Right kidney (tissue), 1 donor: ENCODE results near the gene UPK3A.
"Not testable (repeated sequence)": the region's sequence is repeated elsewhere in the genome, so short reads cannot be mapped to it uniquely, and the experiment has no call there.

ENCODE experiments used
- DNase-seq: peaks from one replicate; pipeline ENCODE4 v3.0.0-alpha.2; 2016

Gene UPK3A

DNA sequence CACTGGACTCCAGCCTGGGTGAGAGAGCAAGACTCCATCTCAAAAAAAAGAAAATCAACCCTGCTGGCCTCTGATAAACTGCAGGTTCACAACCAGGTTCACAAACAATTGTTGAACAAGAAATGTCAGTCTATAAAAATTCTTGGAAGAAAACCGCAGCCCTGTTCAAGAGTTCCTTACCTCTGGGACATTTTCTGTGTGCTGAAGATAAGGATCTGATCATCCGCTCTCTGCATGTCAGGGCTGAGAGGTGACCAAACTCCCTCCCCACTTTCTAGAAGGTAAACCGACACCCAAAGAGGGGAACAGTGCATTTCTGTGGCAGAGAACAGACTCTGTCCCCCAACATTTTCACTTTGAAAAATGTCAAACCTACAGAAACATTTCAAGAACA is 4.2 kb upstream of the UPK3A start:
- no peak for DNase-seq

GRCh38 chr22:45281010-45281409 is 3.7 kb upstream of the UPK3A start:
- DNase-seq = no peak

- no peak for DNase-seq
Measured at GRCh38 chr22:45285263-45286058, 712 bp downstream of the UPK3A start.

GRCh38 chr22:45286854-45287551 is 2.3 kb downstream of the UPK3A start:
- DNase-seq = no peak

GRCh38 chr22:45290410-45290936 is 5.7 kb downstream of the UPK3A start:
- peak; percentile 30 for DNase-seq

DNA sequence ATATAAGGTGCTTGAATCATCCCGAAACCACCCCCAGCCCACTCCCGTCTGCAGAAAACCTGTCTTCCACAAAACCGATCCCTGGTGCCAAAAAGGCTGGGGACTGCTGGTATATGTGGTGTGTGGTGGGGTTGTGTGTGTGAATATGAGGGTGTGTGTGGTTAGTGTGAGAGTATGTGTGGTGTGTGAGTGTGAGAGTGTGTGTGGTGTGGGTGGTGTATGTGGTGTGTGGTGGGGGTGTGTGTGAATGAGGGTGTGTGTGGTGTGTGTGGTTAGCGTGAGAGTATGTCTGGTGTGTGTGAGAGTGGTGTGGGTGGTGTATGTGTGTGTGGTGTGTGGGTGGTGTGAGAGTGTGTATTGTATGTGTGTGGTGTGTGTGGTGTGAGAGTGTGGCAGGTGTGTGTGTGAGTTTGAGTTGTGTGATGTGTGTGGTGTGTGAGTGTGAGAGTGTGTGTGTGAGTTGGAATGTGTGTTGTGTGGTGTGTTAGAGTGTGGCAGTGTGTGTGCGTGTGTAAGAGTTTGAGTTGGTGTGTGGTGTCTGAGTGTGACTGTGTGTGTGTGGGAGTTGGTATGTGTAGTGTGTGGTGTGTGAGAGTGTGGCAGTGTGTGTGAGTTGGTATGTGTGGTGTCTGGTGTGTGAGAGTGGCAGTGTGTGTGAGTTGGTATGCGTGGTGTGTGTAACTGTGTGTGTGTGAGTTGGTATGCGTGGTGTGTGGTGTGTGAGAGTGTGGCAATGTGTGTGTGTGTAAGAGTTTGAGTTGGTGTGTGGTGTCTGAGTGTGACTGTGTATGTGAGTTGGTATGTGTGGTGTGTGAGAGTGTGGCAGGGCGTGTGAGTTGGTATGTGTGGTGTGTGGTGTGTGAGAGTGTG is 6.5 kb downstream of the UPK3A start:
- DNase-seq = no peak

GRCh38 chr22:45291931-45292290 is 7.2 kb downstream of the UPK3A start:
- no peak for DNase-seq

DNA sequence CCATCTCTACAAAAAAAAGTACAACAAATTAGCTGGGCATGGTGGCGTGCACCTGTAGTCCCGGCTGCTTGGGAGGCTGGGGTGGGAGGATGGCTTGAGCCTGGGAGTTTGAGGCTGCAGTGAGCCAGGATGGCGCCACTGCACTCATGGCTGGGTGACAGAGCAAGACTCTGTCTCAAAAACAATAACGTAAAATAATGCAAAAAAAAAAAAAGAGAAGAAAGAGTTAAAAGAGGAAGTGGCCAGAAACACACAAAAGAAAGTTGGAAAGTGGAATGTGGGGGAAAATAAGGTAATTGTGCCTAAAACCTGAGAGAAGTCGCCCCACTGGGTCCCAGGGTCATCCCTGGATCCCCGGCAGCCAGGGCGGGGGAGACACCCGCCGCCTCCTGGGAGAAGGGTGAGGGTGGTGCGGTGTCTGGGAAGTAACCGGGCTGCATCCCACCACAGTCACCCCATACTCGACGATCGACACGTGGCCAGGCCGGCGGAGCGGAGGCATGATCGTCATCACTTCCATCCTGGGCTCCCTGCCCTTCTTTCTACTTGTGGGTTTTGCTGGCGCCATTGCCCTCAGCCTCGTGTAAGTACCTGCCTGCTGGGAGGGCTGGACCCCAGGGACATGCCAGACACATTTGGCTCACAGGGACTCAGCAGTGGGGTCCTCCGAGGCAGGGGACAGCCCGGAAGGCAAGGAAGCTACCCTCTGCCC is 8.1 kb downstream of the UPK3A start:
- DNase-seq = no peak

GRCh38 chr22:45294030-45294429 is 9.3 kb downstream of the UPK3A start:
- no peak for DNase-seq

DNA sequence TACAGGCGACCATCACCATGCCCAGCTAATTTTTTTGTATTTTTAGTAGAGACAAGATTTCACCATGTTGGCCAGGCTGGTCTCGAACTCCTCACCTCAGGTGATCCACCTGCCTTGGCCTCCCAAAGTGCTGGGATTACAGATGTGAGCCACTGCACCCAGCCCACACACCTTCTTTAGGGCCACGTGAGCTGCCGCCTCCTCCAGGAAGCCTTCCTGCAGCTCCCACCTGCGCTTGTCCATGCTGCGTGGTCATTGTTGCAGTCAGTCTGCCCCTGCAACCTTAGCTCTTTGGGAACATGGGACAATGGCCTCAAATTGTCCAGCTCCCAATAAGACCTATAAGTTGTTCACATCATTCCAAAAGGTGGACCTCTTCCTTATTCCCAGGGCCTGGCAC is 10.3 kb downstream of the UPK3A start:
- not testable (repeated sequence) for DNase-seq

DNA sequence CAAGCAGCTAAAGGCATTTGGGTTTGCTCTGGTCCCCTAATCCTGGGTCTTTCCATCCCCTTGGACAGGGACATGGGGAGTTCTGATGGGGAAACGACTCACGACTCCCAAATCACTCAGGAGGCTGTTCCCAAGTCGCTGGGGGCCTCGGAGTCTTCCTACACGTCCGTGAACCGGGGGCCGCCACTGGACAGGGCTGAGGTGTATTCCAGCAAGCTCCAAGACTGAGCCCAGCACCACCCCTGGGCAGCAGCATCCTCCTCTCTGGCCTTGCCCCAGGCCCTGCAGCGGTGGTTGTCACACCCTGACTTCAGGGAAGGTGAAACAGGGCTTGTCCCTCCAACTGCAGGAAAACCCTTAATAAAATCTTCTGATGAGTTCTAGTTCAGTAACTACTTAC is 10.7 kb downstream of the UPK3A start:
- no peak for DNase-seq

- no peak for DNase-seq
Measured at GRCh38 chr22:45296628-45297297, 12.0 kb downstream of the UPK3A start.

DNA sequence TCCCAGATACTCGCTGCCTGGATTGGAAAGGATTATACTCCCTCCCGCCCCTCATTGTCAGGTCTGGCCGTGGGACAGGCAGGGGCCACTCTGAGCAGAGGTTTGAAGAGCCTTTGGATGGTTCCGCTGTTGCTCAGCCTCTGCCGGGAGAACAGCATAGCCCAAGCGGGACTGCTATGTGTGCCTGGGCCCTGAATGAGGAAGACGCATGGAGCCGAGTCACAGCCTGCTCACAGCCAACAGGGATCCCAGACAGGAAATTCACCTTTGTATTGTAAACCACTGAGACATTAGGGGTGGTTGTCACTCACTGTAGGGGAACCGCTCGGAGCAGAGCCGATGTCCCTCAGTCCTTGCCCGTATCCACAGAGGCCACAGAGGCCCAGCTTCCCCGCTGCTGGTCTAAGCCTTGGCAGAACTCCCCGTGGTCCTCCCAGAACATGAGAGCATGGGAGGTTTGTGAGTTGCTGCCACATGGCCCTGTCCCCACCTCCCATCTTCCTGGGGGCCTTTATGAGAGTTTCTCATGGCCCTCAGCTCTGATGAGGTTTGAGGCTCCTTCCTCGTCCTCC is 14.3 kb downstream of the UPK3A start:
- DNase-seq = no peak

DNA sequence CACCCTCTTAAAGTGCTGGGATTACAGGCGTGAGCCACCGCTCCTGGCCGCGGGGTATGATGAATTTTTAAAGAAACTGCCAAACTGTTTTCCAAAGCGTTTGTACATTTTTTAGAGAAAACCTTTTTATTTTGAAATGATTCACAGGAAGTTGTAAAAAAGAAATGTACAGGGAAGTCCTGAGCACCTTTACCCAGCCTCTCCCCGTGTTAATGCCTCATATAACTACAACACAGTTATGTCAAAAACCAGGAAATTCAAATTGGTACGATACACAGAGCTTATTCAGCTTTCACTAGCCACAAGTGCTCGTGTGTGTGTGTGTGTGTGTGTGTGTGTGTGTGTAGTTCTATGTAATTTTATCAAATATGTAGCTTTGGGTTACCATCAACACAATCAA is 18.0 kb downstream of the UPK3A start:
- no peak for DNase-seq

DNA sequence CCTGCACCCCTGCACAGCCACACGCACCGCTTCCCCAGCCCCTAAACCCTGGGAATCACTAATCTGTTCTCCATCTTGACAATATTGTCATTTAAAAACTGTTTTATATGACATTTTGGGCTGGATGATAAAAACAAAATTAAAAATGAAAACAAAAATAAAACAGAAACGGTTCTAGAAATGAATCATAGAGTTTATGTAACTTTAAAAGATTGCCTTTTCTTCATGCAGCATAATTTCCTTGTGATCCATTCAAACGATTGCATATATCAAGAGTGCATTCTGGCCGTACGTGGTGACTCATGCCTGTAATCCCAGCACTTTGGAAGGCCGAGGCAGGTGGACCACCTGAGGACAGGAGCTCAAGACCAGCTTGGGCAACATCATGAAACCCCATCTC is 18.4 kb downstream of the UPK3A start:
- DNase-seq = no peak

DNA sequence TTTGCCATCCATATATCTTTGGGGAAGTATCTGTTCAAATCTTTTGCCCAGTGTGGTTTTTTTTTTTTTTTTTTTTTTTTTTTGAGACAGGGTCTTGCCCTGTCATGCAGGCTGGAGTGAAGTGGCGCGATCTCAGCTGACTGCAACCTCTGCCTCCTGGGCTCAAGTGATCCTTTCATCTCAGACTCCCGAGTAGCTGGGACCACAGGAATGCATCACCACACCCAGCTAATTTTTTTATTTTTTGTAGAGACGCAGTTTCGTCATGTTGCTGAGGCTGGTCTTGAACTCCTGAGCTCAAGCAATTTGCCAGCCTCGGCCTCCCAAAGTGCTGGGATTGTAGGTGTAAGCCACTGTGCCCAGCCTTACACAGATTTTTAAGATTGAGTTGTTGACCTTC is 20.2 kb downstream of the UPK3A start:
- DNase-seq = no peak

DNA sequence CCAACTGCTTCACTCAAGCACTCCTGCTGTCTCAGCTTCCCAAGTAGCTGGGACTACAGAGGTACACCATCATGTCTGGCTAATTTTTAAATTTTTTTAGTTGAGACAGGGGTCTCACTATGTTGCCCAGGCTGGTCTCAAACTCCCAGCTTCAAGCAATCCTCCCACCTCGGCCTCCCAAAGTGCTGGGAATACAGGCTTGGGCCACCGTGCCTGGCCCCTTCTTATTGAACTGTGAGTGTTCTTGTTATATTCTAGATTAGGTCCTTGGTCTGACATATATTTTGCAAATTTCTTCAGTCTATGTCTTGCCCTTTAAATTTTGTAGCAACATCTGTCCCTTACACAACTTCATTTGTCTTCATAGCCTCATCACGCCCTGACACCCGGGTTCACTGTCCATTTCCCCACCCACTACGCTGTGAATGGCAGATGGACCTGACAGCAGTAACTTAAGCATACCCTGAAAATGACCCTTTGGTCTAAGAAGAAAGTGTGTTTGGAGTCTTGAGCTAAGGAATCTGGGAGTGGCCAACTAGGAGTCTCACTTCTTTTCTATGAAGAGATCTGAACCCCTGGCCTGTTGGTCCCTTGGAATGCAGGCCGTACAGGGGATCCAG is 20.8 kb downstream of the UPK3A start:
- no peak for DNase-seq

DNA sequence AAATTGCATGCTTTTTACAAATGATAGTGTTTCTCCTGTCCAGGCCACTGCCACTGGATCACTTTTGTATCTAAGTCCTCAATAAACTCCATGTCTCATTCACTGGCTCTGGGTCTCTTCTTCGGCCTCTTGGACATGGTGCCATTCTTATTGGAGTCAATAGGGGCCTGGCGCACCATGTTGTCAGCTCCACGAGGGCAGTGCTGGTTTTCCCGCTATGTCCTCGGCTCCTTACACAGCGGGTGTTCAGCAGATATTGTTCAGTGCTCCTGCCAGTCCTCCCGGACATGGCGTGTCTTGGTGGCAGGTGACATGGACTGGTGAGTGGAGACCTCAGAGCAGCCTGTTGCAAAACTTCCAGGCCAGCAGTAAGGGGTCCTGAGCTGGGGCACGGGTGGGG is 21.4 kb downstream of the UPK3A start:
- DNase-seq = no peak

GRCh38 chr22:45308391-45308956 is 23.7 kb downstream of the UPK3A start:
- DNase-seq = no peak

GRCh38 chr22:45308957-45309421 is 24.2 kb downstream of the UPK3A start:
- no peak for DNase-seq
